ENCODE results near the gene BPIFB6. TPM values are rescaled to one million over a fixed set of nuclear protein-coding genes. Genes with fewer than 3 reads are reported as not detected.

BPIFB6 gene
- total RNA-seq, 1 donor from 2014 or later, result not detected

- Histone ChIP-seq H3K4me3 (ENCODE audit: low read depth, low read length) (no peak overlapping the region), H3K27me3 (ENCODE audit: control insufficient read depth, insufficient read depth, low read length) (no peaks in the 10 kb centered on the region), H3K36me3 (ENCODE audit: control insufficient read depth, insufficient read depth, low read length) (no peaks in the 10 kb centered on the region)
- no peak for TF ChIP-seq CTCF (IDR thresholded peaks at IDR 0.05; ENCODE audit: insufficient read depth, low read length, poor library complexity, severe bottlenecking)
- no peak for DNase-seq (ENCODE audit: low read depth)
Measured at GRCh38 chr20:33009214-33010132, 22.0 kb upstream of the BPIFB6 start.

GRCh38 chr20:33010133-33010504 is 21.3 kb upstream of the BPIFB6 start:
- no peak overlapping the region for H3K4me3 ChIP-seq (ENCODE audit: low read depth, low read length)
- TF ChIP-seq CTCF (IDR thresholded peaks at IDR 0.05; ENCODE audit: insufficient read depth, low read length, poor library complexity, severe bottlenecking), result no peak
- H3K36me3 ChIP-seq (ENCODE audit: control insufficient read depth, insufficient read depth, low read length), result no peaks in the 10 kb centered on the region
- no peak for DNase-seq (ENCODE audit: low read depth)
- H3K27me3 ChIP-seq (ENCODE audit: control insufficient read depth, insufficient read depth, low read length), result no peaks in the 10 kb centered on the region

- no peak for DNase-seq (ENCODE audit: low read depth)
- no peak for TF ChIP-seq CTCF (IDR thresholded peaks at IDR 0.05; ENCODE audit: insufficient read depth, low read length, poor library complexity, severe bottlenecking)
- Histone ChIP-seq H3K4me3 (ENCODE audit: low read depth, low read length) (no peak overlapping the region), H3K27me3 (ENCODE audit: control insufficient read depth, insufficient read depth, low read length) (no peaks in the 10 kb centered on the region), H3K36me3 (ENCODE audit: control insufficient read depth, insufficient read depth, low read length) (no peaks in the 10 kb centered on the region)
Measured at GRCh38 chr20:33010674-33011449, 20.6 kb upstream of the BPIFB6 start.

GRCh38 chr20:33012327-33013189 is 18.9 kb upstream of the BPIFB6 start:
- no peaks in the 10 kb centered on the region for H3K27me3 ChIP-seq (ENCODE audit: control insufficient read depth, insufficient read depth, low read length)
- no peak overlapping the region for H3K4me3 ChIP-seq (ENCODE audit: low read depth, low read length)
- TF ChIP-seq CTCF (IDR thresholded peaks at IDR 0.05; ENCODE audit: insufficient read depth, low read length, poor library complexity, severe bottlenecking), result no peak
- H3K36me3 ChIP-seq (ENCODE audit: control insufficient read depth, insufficient read depth, low read length), result no peaks in the 10 kb centered on the region
- DNase-seq (ENCODE audit: low read depth), result no peak

GRCh38 chr20:33013701-33014326 is 17.6 kb upstream of the BPIFB6 start:
- H3K36me3 ChIP-seq (ENCODE audit: control insufficient read depth, insufficient read depth, low read length), result no peaks in the 10 kb centered on the region
- H3K27me3 ChIP-seq (ENCODE audit: control insufficient read depth, insufficient read depth, low read length), result no peaks in the 10 kb centered on the region
- no peak overlapping the region for H3K4me3 ChIP-seq (ENCODE audit: low read depth, low read length)
- TF ChIP-seq CTCF (IDR thresholded peaks at IDR 0.05; ENCODE audit: insufficient read depth, low read length, poor library complexity, severe bottlenecking), result no peak
- no peak for DNase-seq (ENCODE audit: low read depth)

Measured in kidney epithelial cell (primary cell).